HFFc6 (cell line): ENCODE data around the gene PLCXD1. TPM values are rescaled to one million over a fixed set of nuclear protein-coding genes. Genes with fewer than 3 reads are reported as not detected.

Experiments
- DNase-seq: peaks from one replicate; pipeline ENCODE4 v3.0.0-alpha.2; 2018
- H3K27ac Mint-ChIP-seq: 2 replicates; pipeline ENCODE4 v1.8.0; 2020; ENCODE audit warnings: mild to moderate bottlenecking, mixed read lengths
- H3K27me3 Mint-ChIP-seq: 2 replicates; pipeline ENCODE4 v1.8.0; 2021; ENCODE audit warnings: mild to moderate bottlenecking, moderate library complexity, mixed read lengths; ENCODE audit not compliant: insufficient read depth
- H3K36me3 Mint-ChIP-seq: 2 replicates; pipeline ENCODE4 v1.8.0; 2021; ENCODE audit warnings: low read depth, mixed read lengths
- H3K4me1 Mint-ChIP-seq: 2 replicates; pipeline ENCODE4 v1.8.0; 2020; ENCODE audit warnings: low read depth, mixed read lengths
- H3K4me3 Mint-ChIP-seq: 2 replicates; pipeline ENCODE4 v1.8.0; 2020; ENCODE audit warnings: mild to moderate bottlenecking, moderate library complexity, mixed read lengths
- H3K9me3 Mint-ChIP-seq: 2 replicates; pipeline ENCODE4 v1.8.0; 2020; ENCODE audit warnings: mild to moderate bottlenecking, mixed read lengths
- CTCF ChIP-seq: fragments of 200-600 bp; sonication (generic); IDR thresholded peaks from 2 replicates; pipeline ENCODE4 v1.5.0; 2021; ENCODE audit warnings: antibody characterized with exemption, mild to moderate bottlenecking
- total RNA-seq, 6 experiments: library from RNA; stranded (reverse); fragmentation: NEBNext Ultra II Directional; extraction: Animal tissue kit (Norgen Biotek cat#: 25700); gene quantifications; 2 replicates in 1 of 6; 3 replicates in 5 of 6; pipeline ENCODE4 v1.2.3, GENCODE V29; 2021

The PLCXD1 gene
- total RNA-seq, 6 experiments from 2014 or later: 23.4 to 30.6 (median 25.0) TPM

GRCh38 chrX:346034-346813 is 65.0 kb downstream of the PLCXD1 start:
- TF ChIP-seq CTCF: no peak
- no peaks in the 10 kb centered on the region for H3K4me1 Mint-ChIP-seq
- DNase-seq: no peak
- no peak overlapping the region for H3K27ac Mint-ChIP-seq
- H3K4me3 Mint-ChIP-seq: no peak overlapping the region
- peaks cover 12% of the 10 kb centered on the region for H3K9me3 Mint-ChIP-seq
- peaks cover 15% of the 10 kb centered on the region for H3K36me3 Mint-ChIP-seq
- H3K27me3 Mint-ChIP-seq: no peaks in the 10 kb centered on the region; the same call in 1 of the 2 replicates

- Mint-ChIP-seq H3K4me3 (no peak overlapping the region), H3K27ac (no peak overlapping the region), H3K4me1 (no peaks in the 10 kb centered on the region), H3K36me3 (peaks cover 9% of the 10 kb centered on the region), H3K27me3 (no peaks in the 10 kb centered on the region; the same call in 1 of the 2 replicates), H3K9me3 (peaks cover 4% of the 10 kb centered on the region; the same call in 1 of the 2 replicates)
- no peak for TF ChIP-seq CTCF
- no peak for DNase-seq
Observed at GRCh38 chrX:347351-348117, 66.4 kb downstream of the PLCXD1 start.

GRCh38 chrX:348461-349117 is 67.4 kb downstream of the PLCXD1 start:
- H3K36me3 Mint-ChIP-seq: peaks cover 9% of the 10 kb centered on the region
- peaks cover 4% of the 10 kb centered on the region; the same call in 1 of the 2 replicates for H3K9me3 Mint-ChIP-seq
- no peaks in the 10 kb centered on the region for H3K4me1 Mint-ChIP-seq
- TF ChIP-seq CTCF: no peak
- no peak overlapping the region for H3K4me3 Mint-ChIP-seq
- H3K27me3 Mint-ChIP-seq: no peaks in the 10 kb centered on the region; the same call in 1 of the 2 replicates
- no peak overlapping the region for H3K27ac Mint-ChIP-seq
- no peak for DNase-seq

GRCh38 chrX:349196-349595 is 68.0 kb downstream of the PLCXD1 start:
- no peaks in the 10 kb centered on the region for H3K4me1 Mint-ChIP-seq
- H3K36me3 Mint-ChIP-seq: peaks cover 9% of the 10 kb centered on the region
- no peak overlapping the region; the same call in 1 of the 2 replicates for H3K27ac Mint-ChIP-seq
- H3K27me3 Mint-ChIP-seq: no peaks in the 10 kb centered on the region; the same call in 1 of the 2 replicates
- H3K4me3 Mint-ChIP-seq: no peak overlapping the region
- H3K9me3 Mint-ChIP-seq: peaks cover 4% of the 10 kb centered on the region; the same call in 1 of the 2 replicates
- no peak for DNase-seq
- TF ChIP-seq CTCF: no peak

- no peaks in the 10 kb centered on the region; the same call in 1 of the 2 replicates for H3K27me3 Mint-ChIP-seq
- H3K4me3 Mint-ChIP-seq: no peak overlapping the region
- TF ChIP-seq CTCF: no peak
- DNase-seq: no peak
- H3K4me1 Mint-ChIP-seq: no peaks in the 10 kb centered on the region
- peaks cover 9% of the 10 kb centered on the region for H3K36me3 Mint-ChIP-seq
- no peak overlapping the region for H3K27ac Mint-ChIP-seq
- peaks cover 2% of the 10 kb centered on the region; the same call in 1 of the 2 replicates for H3K9me3 Mint-ChIP-seq
Observed at GRCh38 chrX:349702-350101, 68.5 kb downstream of the PLCXD1 start.
